HG02678 (cell line): Measurements from ENCODE around the gene VDAC1.

Source experiments
- ATAC-seq: cut with Tn5 transposase; IDR thresholded peaks from one replicate; pipeline ENCODE4 v1.9.1; 2021; ENCODE audit warnings: mild to moderate bottlenecking, moderate library complexity; ENCODE audit not compliant: unreplicated experiment

VDAC1 gene

DNA sequence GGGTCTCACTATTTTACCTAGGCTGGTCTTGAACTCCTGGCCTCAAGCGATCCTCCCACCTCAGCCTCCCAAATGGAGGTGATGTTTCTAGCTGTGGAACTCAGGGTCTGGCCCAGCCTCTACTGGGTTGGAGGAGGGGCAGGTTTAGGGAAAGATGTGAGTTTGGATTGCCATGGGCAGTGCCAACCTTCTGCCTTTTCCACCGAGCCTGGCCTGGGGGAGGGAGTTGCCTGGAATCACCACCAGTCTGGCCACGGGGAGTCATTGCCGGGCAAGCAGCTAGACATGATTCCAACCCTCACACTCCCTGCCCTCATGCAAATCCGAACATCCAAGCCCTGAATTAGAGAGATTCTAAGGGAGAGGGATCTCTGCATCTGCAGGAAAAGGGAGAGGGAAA lies 21.0 kb upstream of the VDAC1 start:
- no peak for ATAC-seq

DNA sequence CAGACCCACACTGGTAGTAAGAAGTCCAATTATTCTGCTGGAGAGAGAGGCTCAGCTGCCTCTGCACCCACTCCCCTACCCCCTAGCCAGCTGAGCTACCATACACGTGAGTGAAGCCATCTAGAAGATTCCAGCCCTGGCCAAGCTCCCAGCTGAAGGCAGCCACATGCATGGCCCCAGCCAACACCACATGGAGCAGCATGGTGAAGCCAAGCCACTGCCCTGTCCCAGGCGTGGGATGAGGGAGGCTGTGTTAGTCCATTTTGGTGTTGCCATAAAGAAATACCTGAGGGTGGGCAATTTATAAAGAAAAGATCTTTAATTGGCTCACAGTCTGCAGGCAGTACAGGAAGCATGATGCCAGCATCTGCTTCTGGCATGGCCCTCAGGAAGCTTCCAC lies 20.0 kb upstream of the VDAC1 start:
- ATAC-seq: no peak

DNA sequence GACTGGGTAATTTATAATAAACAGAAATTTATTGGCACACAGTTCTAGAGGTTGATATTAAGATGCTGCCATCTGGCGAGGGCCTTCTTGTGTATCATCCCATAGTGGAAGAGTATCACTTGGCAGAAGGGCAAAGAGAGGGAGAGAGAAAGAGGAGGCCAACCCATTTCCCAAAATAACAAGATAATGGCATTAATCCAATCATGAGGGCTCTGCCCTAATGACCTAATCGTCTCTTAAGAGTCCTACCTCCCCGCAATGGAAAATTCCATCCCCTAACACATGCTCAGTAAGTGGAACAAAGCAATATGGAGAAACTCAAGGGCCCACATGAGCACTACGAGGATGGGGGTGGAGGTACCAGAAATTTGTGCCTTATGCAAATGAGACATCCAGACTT lies 17.6 kb upstream of the VDAC1 start:
- ATAC-seq: no peak

DNA sequence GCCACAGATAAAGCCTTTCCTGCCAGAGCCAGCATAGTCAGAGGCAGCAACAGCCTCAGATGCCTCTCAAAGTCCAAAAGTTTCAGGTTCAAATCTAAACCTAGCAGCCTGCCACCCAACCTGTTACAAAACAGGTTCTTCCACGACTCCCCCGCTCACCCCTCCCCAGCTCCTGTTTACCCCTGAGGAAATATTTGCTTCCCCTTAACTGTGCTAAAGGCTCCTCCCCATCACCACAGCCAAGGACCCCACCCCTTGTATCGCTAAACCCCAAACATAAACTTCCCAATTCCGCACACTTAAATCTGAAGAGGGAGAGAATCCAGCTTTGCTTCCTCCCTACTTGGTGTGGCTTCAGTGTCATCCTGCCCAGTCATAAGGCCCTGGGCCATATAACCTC lies 15.4 kb upstream of the VDAC1 start:
- ATAC-seq: no peak

DNA sequence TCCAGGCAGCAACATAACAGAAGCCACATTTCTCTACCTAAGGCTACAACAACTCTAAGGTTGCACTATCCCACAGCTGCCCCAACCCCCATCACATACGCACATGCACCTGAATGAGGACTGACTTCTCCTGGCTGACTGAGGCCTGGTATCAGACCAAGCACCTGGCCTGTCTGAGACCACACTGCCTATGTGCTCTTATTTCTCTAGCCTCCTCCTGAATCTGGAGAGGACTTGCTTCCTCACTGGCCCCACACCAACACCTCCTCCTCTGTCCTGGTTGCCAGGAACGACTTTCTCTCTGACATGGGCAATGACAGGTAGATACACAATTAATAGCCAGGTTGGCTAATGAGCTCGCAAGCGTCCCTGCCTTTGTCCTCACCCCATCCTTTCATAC lies 14.9 kb upstream of the VDAC1 start:
- ATAC-seq: no peak

DNA sequence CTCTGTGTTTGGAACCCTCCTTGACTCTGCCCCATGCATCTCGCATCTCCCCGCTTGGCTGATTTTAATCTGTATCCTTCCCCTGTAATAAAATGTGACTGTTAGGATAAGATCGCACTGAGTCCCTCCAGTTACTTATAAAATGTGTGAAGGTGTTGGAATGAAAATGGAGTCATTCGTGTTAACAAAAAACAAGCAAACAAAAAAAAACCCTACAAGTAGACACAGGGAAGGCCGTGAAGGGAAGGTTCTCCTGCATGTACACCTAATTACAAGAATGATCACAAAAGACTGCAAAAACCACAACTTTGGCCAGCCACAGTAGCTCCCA lies 14.2 kb upstream of the VDAC1 start:
- no peak for ATAC-seq

DNA sequence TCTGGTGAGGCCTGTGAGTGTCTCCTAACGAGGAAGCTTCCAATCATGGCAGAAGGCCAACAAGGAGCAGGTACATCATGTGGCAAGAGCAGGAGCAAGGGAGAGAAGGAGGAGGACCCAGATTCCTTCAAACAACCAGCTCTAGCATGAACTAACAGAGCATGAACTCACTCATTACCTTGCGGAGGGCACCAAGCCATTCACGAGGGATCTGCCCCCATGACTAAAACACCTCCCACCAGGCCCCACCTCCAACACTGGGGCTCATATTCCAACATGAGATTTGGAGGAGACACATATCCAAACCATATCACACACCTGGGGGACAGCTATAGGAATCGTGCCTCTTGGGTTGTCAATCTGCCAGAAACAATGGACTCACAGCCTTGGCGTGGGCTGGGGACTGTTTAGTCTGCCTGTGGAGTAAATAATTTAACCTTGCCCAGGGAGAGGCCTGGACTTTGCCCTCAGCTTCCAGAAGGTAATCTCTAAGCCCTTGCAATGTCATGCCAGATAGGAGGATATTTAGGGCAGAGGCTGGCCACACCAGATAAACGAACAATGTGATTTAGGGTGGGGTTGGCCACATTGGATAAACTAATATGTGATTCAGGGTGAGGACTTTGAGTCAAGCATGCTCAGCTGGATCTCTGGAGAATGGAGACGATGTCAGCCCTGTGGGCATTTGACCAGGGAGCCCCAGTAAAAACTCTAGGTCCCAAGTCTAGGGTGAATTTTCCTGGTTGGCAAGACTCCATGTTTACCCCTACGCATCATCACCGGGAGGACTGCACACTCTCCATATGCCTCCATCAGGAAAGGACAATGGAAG lies 13.6 kb upstream of the VDAC1 start:
- ATAC-seq: no peak

DNA sequence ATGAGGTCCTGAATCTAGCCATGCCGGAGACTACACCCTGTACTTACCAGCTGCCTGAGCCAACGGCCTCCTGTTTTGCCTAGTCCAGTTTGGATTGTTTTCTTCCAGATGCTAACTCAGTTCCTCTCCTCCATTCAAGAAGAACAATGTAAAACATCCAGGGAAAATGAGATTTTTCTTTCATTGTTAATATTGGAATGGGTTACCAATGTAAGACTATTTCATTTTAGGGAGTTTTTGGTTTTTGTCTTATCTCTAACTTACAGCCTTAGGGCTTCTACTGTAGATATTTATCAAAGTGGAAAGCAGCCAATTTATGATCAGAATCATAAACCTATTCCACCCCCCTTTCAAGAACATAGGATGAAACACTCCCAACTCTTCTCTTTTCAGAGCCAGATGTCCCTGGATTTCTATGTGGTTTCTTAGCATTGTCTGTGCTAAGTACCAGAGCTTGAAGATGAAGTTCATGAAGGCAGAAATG lies 3.5 kb upstream of the VDAC1 start:
- no peak for ATAC-seq

DNA sequence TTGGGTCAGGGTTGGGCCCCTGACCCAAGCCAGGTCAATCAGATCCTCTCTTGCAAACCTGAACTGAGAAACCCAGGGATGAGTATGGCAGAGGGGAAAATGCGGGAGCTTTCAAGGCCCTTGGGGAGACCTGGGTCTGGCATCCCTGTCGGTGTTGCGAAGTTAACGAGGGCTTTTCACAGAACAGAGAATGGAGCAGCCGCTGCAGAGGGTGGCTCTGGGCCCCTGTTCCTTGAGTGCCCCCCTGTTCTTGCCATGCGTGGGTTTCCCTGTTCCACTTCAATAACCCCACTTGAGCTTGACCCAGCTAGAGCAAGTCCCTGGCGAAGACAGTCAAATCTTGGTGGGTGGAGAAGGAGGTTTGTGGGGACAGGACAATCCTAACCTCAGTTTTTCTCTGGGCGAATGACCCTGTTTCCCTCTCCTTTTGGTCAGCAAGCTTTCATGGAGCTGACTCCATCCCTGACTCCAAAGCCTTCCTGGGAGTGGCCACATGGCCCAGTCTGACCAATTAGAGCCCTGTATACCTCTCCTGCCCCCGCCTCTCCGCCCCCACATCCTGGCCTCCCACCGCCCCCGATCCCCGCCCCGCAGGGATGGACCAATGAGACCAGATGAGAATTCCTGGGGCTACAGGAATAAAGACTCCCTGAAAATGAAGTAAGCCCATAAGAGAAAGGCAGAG lies 2.9 kb upstream of the VDAC1 start:
- no peak for ATAC-seq

DNA sequence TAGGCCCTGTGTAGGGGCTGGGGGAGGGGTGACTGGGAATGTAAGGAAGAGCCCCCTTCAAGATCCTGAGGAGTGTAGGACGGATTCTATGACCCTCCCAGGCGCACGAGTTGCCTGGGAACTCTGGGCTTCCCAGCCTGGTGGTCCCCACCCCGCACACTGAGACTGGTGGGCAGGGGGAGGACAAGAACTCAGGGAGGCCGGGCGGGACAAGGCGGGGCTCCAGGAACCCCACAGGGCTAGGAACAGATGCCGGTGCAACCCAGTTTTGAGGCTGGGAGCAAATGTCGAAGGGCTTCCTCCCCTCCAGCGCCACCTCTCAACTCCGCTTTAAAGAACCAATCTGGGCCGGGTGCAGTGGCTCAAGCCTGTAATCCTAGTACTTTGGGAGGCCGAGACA lies 1.3 kb upstream of the VDAC1 start:
- no peak for ATAC-seq

DNA sequence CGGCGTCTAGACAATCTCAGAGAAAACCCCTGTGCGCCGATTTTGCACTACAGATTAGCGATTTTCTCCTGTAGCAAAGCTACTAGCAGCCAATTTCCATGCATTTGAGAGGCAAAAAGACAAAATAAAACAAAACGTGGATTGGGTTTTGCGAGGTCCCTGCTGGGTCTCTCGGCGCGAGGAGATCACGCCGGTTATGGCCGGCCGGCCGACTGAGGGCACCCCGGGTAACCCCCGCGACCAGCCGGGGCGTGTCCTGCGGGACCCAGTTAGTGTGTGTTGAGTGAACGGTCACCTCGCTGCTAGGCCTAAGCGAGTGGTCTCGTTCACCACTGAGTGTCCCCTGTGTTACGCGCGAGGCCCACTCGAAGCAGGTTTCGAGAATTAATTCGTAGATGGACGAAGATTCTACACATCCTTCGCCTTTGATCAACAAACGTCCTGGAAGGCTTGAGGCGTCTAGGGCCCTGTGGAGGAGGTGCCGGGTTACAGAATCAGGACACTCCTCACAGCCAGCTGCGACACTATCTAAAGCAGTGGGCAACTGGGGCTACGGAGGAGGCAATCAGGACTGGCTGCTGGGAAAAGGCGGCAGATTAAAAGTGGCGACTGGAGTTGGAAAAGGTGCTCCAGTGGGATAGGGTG lies 764 bp upstream of the VDAC1 start:
- no peak for ATAC-seq

DNA sequence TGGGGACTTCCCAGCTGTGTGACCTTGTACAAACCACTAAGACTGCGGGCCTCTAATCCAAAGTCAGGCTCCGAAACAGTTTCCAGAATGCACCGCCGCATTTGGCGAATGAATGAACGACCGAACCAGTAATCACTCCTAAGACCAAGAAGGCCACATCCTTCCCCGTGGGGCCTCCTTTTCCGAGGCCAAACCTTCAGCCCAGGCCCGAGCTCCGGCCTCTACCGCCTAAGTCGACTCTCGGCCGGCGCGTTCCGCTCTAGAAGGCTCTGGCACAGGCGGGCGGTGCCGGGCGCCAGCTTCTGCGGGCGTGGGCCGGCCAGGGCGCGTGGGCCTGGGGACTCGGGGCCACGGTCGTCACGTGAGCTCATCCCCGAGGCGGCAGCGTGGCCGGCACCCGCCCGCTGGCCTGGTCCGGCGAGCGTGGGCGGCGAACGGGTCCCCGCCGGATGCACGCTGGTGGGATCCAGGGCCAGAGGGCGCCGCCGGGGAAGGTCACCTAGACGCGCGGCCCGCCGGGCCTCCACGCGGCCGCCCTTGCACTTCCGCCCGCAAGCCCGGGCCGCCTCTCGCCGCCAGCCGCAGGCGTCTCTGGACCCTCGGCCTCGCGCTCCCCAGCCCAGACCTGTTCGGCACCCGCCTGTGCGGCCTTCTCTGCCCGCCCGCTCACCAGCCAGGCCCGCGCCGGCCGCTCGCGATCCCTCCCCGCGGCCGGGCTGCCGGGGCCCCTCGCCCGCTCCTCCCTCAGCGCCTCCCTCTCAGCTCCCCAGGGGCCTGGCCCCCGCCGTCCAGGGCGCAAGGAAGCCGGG lies 754 bp downstream of the VDAC1 start:
- peak; percentile 35 for ATAC-seq

DNA sequence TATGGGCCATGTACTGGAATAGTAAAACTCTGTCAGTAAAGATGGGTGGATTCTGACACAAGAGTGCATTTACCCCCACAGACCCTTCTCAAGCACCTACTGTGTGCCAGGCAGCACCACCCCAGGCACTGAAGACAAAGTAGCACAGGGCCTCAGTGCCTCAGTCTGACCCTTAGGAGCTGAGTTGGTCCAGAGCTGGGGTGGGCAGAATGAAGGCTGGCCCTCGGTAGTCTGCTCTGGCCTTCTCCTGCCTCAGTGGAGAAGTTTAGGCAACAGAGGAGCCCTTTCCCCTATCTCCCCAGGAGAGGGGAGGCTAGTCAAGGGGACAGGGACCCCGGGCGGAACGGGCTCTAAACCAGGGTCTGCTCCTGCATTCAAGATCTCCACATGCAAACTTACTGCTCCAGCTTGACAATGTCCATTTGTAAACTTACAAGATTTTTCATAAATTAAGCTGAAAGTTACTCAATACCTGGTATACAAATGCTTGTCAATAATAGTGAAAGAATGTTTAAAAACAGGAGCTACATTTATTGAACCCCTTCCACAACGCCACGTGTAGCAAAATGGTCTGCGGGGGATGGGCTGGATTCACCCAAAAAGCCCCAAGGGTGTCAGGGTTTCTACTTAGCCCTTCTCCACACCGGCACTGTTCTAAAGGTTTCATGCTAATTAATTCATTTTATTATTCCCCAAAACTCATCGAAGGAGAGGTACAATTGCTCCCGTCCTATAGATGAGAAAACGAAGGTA lies 1.5 kb downstream of the VDAC1 start:
- no peak for ATAC-seq

DNA sequence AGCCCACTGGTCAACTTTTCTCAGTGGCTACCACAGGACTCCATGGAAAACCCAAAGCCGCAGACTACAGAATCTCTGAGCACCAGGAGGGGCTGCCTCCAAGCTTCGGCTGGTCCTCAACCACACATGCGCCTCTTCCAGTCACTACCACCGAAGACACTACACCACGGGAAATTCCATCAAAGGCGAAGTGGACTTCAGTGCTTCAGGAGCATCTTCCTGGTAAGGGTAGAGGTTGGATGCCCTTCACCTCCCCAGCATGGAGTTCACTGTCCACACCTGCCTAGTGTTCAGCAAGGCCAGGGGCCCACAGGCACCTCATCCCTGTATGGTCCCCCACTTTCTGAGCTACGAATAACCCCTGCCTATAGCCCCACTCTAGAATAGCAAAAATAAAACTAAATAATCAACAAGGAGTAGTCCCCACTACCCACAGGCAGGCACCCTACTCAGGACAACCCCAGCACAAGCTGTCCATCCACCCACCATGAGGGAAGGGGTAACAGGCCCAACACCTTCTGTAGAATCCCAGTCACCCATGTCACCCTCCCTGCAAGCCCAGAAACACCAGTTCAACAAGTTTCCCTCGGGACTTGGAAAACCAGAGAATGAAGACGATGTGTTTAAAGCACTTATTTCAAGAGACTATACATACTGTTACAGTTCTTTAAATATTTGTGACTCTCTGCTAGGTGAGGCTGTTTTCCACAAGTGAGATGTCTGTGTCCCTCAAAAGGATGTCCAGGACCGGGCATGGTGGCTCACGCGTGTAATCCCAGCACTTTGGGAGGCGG lies 2.6 kb downstream of the VDAC1 start:
- no peak for ATAC-seq

DNA sequence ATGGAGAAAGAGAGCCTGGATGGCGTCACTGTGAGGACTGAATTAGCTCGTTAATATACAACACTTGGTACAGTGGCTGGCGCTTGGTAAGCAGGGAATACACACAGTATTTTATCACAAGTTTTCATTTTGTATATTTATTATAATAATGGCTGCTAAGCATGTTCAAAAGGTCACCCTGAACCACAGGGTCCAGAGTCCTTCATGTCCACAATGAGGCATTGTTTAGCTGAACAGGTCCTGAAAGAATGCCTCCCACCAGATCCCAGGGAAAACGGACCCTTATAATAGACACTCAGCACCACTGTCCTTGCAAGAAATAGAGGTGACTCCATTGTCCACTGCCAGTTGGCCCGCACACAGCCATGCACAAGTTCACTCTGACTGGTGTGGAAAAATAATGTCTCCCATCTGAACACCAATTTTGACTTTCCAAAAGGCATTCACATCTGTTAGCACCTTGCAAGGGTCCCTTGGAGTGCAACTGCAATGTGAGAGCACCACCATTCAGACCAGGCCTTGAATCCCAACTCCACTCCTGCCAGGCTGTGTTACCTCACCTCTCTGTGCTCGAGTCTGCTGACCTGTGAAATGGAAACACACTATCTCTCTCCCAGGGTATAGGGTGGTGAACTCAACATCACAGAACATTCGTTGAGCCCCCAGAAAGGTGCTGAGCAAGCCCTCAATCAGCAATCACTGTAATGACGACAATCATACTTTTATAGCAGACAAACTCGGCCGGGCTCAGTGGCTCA lies 3.9 kb downstream of the VDAC1 start:
- ATAC-seq: no peak

DNA sequence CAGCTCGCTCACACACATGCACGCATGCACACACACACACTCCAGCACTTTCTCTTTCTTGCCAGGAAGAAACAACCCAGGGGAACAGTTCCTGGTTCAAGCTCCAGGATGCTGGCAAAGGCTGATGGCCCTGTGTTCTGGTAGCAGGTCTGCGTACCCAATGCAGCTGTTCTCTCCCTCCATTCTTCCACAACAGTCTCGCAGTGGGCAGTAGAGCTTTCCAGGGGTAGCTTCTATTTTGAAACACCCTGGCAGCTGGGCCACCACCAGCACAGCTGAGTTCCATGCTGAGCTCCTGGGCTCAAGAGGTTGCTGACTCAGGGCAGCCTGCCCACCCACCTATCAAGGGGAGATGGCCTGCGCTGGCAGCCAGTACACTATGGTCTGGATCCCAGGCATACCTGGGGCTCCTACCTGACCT lies 4.7 kb downstream of the VDAC1 start:
- no peak for ATAC-seq

DNA sequence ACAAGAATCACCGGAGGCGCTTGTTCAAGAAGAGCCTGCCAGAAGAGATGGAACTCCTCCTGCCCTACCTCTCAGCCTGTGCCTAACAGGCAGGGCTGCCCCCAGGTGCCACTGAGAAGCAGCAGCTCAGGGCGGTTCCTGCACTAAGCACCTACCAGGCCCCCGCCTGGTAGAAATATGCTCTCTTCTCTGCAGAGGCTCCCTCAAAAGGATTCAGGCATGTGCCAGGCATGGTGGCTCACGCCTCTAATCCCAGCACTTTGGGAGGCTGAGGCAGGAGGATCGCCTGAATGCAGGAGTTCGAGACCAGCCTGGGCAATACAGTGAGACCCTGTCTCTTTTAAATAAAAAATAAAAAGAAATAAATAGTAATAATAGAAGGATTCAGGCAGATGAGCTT lies 6.0 kb downstream of the VDAC1 start:
- ATAC-seq: no peak

DNA sequence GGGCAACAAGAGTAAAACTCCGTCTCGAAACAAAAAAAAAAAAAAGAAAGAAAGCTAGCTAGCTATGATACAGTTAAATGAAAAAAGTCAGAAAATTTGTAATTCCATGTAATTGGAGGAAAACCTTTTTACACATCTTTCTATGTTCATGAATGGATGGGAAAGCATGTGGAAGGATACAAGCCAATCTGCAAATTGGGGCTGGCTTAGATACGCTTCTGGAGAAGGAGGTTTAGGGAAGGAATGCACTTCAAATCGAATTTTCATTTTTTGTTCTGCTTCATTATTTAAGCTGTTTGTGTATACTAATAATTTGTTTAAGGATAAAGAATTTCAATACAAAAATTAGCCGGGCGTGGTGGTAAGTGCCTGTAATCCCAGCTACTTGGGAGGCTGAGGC lies 6.7 kb downstream of the VDAC1 start:
- ATAC-seq: no peak

DNA sequence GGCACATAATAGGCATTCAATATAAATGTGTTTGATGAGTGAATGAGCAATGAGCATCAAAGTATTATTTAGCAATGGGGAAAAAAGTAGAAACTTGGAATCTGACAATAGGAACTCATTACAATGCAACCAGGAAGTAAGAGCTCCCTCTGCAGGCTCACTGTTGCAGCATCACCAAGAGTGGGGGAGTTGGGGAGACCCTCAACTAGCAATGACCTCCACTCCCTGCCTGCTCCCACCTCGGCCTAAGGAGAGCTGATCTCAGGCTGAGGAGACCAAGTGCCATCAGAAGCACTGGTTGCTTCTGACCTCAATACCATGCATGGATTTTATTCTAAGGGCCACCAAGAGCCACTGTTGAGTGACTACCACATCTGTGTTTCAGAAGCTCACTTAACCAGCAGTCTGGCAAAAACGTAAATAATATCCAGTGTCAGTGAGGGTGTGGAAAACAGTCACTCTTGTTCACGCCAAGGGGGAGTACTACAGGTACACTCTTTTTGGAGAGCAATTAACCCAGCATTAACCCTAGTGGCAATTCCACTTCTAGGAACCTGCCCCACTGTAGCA lies 8.0 kb downstream of the VDAC1 start:
- ATAC-seq: no peak
